ENCODE data around the gene PDGFC. TPM values are rescaled to one million over a fixed set of nuclear protein-coding genes. Genes with fewer than 3 reads are reported as not detected.

Gene PDGFC
- total and polyA plus RNA-seq, 2 of the 8 experiments (the other 6 are each of a cell fraction or from before 2014, with no cell fraction given), result 0.65 to 2.7 TPM

- H3K14ac ChIP-seq (ENCODE audit: insufficient read length), result no peak overlapping the region
- H3K23ac ChIP-seq (ENCODE audit: insufficient read length), result no peak overlapping the region
- no peaks in the 10 kb centered on the region for H3K79me2 ChIP-seq (ENCODE audit: control insufficient read depth in 1 of 2, insufficient read depth in 2 of 2, low read length in 2 of 2)
- no peak overlapping the region for H2BK12ac ChIP-seq (ENCODE audit: low read depth, low read length)
- FAIRE-seq (no peak), DNase-seq (ENCODE audit: low read depth in 1 of 2, low spot score in 2 of 2) (no peak)
- peaks cover 2% of the 10 kb centered on the region; the same call in 1 of the 2 replicates for H3K23me2 ChIP-seq (ENCODE audit: low read depth, low read length)
- ChIA-PET POLR2A (ENCODE audit: partially characterized antibody) (no interaction called here), CTCF (ENCODE audit: partially characterized antibody) (interaction anchor here (0.8 kb wide), 1 partner anchor 222 kb away, joined by 3 read pairs; no protein-coding TSS in a partner anchor)
- no peak overlapping the region for H4K8ac ChIP-seq (ENCODE audit: extremely low read depth, insufficient read depth, low read length)
- H2AK5ac ChIP-seq (ENCODE audit: low read depth, low read length), result no peak overlapping the region
- no peaks in the 10 kb centered on the region; a peak in 1 of 8 replicates for H3K36me3 ChIP-seq (ENCODE audit: control insufficient read depth in 2 of 4, insufficient read depth in 4 of 4, low read length in 3 of 4)
- no peaks in the 10 kb centered on the region for H3K4me1 ChIP-seq (replicated peaks in 1 of 4; ENCODE audit: control insufficient read depth in 3 of 4, insufficient read depth in 4 of 4, low read length in 3 of 4)
- H4K20me1 ChIP-seq (replicated peaks in 1 of 2; ENCODE audit: control insufficient read depth in 1 of 2, insufficient read depth in 2 of 2, low read length in 2 of 2), result no peaks in the 10 kb centered on the region
- H3K4me3 ChIP-seq (ENCODE audit: extremely low read depth in 1 of 4, insufficient read depth in 2 of 4, low read depth in 3 of 4, low read length in 4 of 4), result no peak overlapping the region
- no peak overlapping the region for H3K18ac ChIP-seq (ENCODE audit: extremely low read depth, low read length)
- H2BK120ac ChIP-seq (replicated peaks; ENCODE audit: low read depth, low read length), result no peak overlapping the region
- H3K79me1 ChIP-seq (ENCODE audit: low read depth, low read length), result no peaks in the 10 kb centered on the region
- WGBS, 2 experiments (ENCODE audit: extremely low coverage in 1 of 2, insufficient coverage in 1 of 2, insufficient read length in 1 of 2, insufficient replicate concordance in 2 of 2, low coverage in 1 of 2, low lambda C conversion rate in 2 of 2, missing lambda C conversion rate in 1 of 2), result 64% methylated on average over 3 of the region's 3 CpGs; no CpG with 5 or more reads in 1 of the 2 experiments
- TF ChIP-seq TAF1 (IDR thresholded peaks at IDR 0.05; ENCODE audit: low read depth, low read length) (no peak), CHD1 (IDR thresholded peaks at IDR 0.05; ENCODE audit: low read depth, low read length) (no peak), POU5F1 (IDR thresholded peaks at IDR 0.05; ENCODE audit: low read depth, low read length) (no peak), PHF8 (conservative IDR thresholded peaks at IDR 0.05; ENCODE audit: low read depth, low read length) (no peak)
- no peaks in the 10 kb centered on the region for H3K9me3 ChIP-seq (ENCODE audit: insufficient read depth in 2 of 2, low read depth in 1 of 2, low read length in 1 of 2)
- H4K5ac ChIP-seq (ENCODE audit: insufficient read length, low read depth, low read length), result no peak overlapping the region
- no peak overlapping the region for H2BK15ac ChIP-seq (ENCODE audit: low read length)
- H2AFZ ChIP-seq (ENCODE audit: low read length), result no peak overlapping the region
- H2BK20ac ChIP-seq (ENCODE audit: low read length), result no peak overlapping the region
- no peak overlapping the region for H3K27ac ChIP-seq (ENCODE audit: low read depth, low read length)
- no peak overlapping the region for H4K91ac ChIP-seq (replicated peaks; ENCODE audit: insufficient read length, low read length)
- H3K56ac ChIP-seq (replicated peaks; ENCODE audit: insufficient read length, low read depth, low read length), result no peak overlapping the region
- H3K4me2 ChIP-seq (ENCODE audit: insufficient read depth in 1 of 2, low read depth in 2 of 2, low read length in 2 of 2), result no peak overlapping the region
- H3K9ac ChIP-seq (replicated peaks in 1 of 4; ENCODE audit: extremely low read depth in 1 of 4, low read depth in 3 of 4, low read length in 3 of 4), result no peak overlapping the region
- H3K27me3 ChIP-seq (replicated peaks in 1 of 4; ENCODE audit: control insufficient read depth in 3 of 4, extremely low read depth in 1 of 4, insufficient read depth in 3 of 4, low read length in 3 of 4), result no peaks in the 10 kb centered on the region
- H2BK5ac ChIP-seq (ENCODE audit: low read depth, low read length), result no peak overlapping the region
- H3K4ac ChIP-seq (replicated peaks; ENCODE audit: insufficient read length, low read depth, low read length), result no peak overlapping the region
Observed at GRCh38 chr4:156898373-156899117, 73.1 kb downstream of the PDGFC start.
